Esophagus muscularis mucosa (tissue), 3 donors: Measurements from ENCODE around the gene RMDN2.

Experiments used
- CTCF ChIP-seq, 3 experiments: fragments of 200-600 bp in 2 of 3; fragments of 450-650 bp in 1 of 3; sonication (generic) in 2 of 3; IDR thresholded peaks; one replicate each; pipeline ENCODE4 v1.5.1; 2017 to 2019; ENCODE audit warnings: antibody characterized with exemption in 3 of 3, mild to moderate bottlenecking in 2 of 3, moderate library complexity in 1 of 3
- POLR2AphosphoS5 ChIP-seq, 2 donors: sonication (generic); formaldehyde crosslinking; IDR thresholded peaks; one replicate each; pipeline ENCODE4 v1.6.1; 2017; ENCODE audit warnings: antibody characterized with exemption in 2 of 2

- no peak for TF ChIP-seq CTCF (IDR thresholded peaks at IDR 0.05)
- no peak for TF ChIP-seq POLR2AphosphoS5 (IDR thresholded peaks at IDR 0.05)
Observed at GRCh38 chr2:37969731-37970130, 44.6 kb downstream of the RMDN2 start.
